Endodermal cell (in vitro differentiated cells): ENCODE data around the gene CCDC9B. TPM values are rescaled to one million over a fixed set of nuclear protein-coding genes. Genes with fewer than 3 reads are reported as not detected.

Experiments
- DNase-seq: peaks from one replicate; pipeline ENCODE4 v3.0.0-alpha.2; 2017
- H3K27ac ChIP-seq: 2 replicates; pipeline ENCODE4 v1.5.1; 2013; ENCODE audit warnings: mild to moderate bottlenecking, low read depth, low read length, moderate library complexity
- H3K27me3 ChIP-seq: 2 replicates; pipeline ENCODE4 v1.6.1; 2013; ENCODE audit warnings: mild to moderate bottlenecking, low read length, moderate library complexity; ENCODE audit not compliant: insufficient read depth, control insufficient read depth, poor library complexity, severe bottlenecking
- H3K36me3 ChIP-seq: 2 replicates; pipeline ENCODE4 v1.7.0; 2013; ENCODE audit warnings: mild to moderate bottlenecking, low read length, moderate library complexity; ENCODE audit not compliant: control insufficient read depth, insufficient read depth
- H3K4me1 ChIP-seq: one replicate; pipeline ENCODE4 v1.7.0; 2013; ENCODE audit warnings: low read length; ENCODE audit not compliant: control insufficient read depth, insufficient read depth
- H3K4me3 ChIP-seq: 2 replicates; pipeline ENCODE4 v1.5.1; 2013; ENCODE audit warnings: mild to moderate bottlenecking, low read length, moderate library complexity
- H3K9ac ChIP-seq: 2 replicates; pipeline ENCODE4 v1.6.1; 2013; ENCODE audit warnings: mild to moderate bottlenecking, low read length, moderate library complexity; ENCODE audit not compliant: poor library complexity, severe bottlenecking; ENCODE audit errors: extremely low read depth
- H3K9me3 ChIP-seq: 2 replicates; pipeline ENCODE4 v1.6.1; 2013; ENCODE audit warnings: mild to moderate bottlenecking, low read length, moderate library complexity; ENCODE audit not compliant: control insufficient read depth
- H3K27ac Mint-ChIP-seq: 2 replicates; pipeline ENCODE4 v1.8.0; 2020; ENCODE audit warnings: mixed read lengths
- H3K27me3 Mint-ChIP-seq: 2 replicates; pipeline ENCODE4 v1.8.0; 2021; ENCODE audit warnings: mild to moderate bottlenecking, mixed read lengths; ENCODE audit not compliant: insufficient read depth
- H3K36me3 Mint-ChIP-seq: 2 replicates; pipeline ENCODE4 v1.8.0; 2020; ENCODE audit warnings: low read depth, mixed read lengths
- H3K4me1 Mint-ChIP-seq: 2 replicates; pipeline ENCODE4 v1.8.0; 2020; ENCODE audit warnings: mixed read lengths
- H3K4me3 Mint-ChIP-seq: 2 replicates; pipeline ENCODE4 v1.8.0; 2020; ENCODE audit warnings: mild to moderate bottlenecking, moderate library complexity, mixed read lengths
- H3K9me3 Mint-ChIP-seq: 2 replicates; pipeline ENCODE4 v1.8.0; 2020; ENCODE audit warnings: mild to moderate bottlenecking, mixed read lengths
- WGBS, 2 experiments: methylation state at CpG; one replicate each; pipeline versions ENCODE4 v1.1.5 to v1.1.7; 2013; ENCODE audit warnings: missing lambda C conversion rate in 2 of 2, mixed read lengths in 1 of 2; ENCODE audit not compliant: insufficient coverage in 1 of 2, insufficient read length in 1 of 2; 5-methylcytosine and 5-hydroxymethylcytosine counted together
- total RNA-seq, 2 donors: library from RNA; stranded (reverse); fragmentation: NEBNext Ultra II Directional in 1 of 2; extraction: Animal tissue kit (Norgen Biotek cat#: 25700) in 1 of 2; gene quantifications; 2 replicates in 1 of 2; 3 replicates in 1 of 2; pipeline ENCODE4 v1.2.1, GENCODE V29; 2021
- TF ChIP-seq, protein P1 (sequence below): fragments of 200-600 bp; sonication (generic); conservative IDR thresholded peaks from 2 replicates; pipeline ENCODE4 v1.5.0; 2021; ENCODE audit warnings: antibody characterized with exemption, mild to moderate bottlenecking

CCDC9B gene
- total RNA-seq, 2 donors from 2014 or later: 0.15 to 0.42 TPM

DNA sequence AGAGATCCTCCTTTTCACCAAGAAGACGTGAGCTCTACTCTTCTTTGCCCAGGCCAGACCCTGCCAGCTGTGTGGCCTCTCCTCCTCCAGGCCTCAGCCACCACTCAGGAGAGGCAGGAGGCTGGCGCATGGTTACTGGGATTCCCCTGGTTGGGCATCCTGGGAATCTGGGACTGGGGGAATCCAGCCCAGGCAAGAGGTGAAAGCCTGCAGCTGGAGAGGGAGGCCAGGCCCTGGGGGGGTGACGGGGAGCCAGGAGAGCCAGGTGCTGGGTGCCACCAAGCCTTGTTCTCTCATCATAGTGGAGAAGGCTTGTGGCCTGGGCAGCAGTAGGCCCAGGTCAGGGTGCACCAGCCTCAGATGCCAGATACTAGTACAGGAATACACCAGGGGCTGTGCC, 6.2 kb downstream of the CCDC9B start:
- H3K36me3 ChIP-seq: no peaks in the 10 kb centered on the region
- no peaks in the 10 kb centered on the region for H3K9me3 Mint-ChIP-seq
- H3K4me1 Mint-ChIP-seq: peaks cover 13% of the 10 kb centered on the region
- H3K27ac Mint-ChIP-seq: no peak overlapping the region
- no peaks in the 10 kb centered on the region for H3K36me3 Mint-ChIP-seq
- WGBS, 2 experiments: 91% methylated on average over 3 of the region's 3 CpGs; no CpG with 5 or more reads in 1 of the 2 experiments
- H3K27me3 ChIP-seq: no peaks in the 10 kb centered on the region
- H3K9ac ChIP-seq: no peak overlapping the region
- TF ChIP-seq, protein P1, sequence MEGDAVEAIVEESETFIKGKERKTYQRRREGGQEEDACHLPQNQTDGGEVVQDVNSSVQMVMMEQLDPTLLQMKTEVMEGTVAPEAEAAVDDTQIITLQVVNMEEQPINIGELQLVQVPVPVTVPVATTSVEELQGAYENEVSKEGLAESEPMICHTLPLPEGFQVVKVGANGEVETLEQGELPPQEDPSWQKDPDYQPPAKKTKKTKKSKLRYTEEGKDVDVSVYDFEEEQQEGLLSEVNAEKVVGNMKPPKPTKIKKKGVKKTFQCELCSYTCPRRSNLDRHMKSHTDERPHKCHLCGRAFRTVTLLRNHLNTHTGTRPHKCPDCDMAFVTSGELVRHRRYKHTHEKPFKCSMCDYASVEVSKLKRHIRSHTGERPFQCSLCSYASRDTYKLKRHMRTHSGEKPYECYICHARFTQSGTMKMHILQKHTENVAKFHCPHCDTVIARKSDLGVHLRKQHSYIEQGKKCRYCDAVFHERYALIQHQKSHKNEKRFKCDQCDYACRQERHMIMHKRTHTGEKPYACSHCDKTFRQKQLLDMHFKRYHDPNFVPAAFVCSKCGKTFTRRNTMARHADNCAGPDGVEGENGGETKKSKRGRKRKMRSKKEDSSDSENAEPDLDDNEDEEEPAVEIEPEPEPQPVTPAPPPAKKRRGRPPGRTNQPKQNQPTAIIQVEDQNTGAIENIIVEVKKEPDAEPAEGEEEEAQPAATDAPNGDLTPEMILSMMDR: no peak
- no peaks in the 10 kb centered on the region for H3K4me1 ChIP-seq
- peaks cover 22% of the 10 kb centered on the region for H3K27me3 Mint-ChIP-seq
- no peak overlapping the region for H3K27ac ChIP-seq
- no peaks in the 10 kb centered on the region for H3K9me3 ChIP-seq
- no peak for DNase-seq
- no peak overlapping the region for H3K4me3 Mint-ChIP-seq
- H3K4me3 ChIP-seq: no peak overlapping the region

DNA sequence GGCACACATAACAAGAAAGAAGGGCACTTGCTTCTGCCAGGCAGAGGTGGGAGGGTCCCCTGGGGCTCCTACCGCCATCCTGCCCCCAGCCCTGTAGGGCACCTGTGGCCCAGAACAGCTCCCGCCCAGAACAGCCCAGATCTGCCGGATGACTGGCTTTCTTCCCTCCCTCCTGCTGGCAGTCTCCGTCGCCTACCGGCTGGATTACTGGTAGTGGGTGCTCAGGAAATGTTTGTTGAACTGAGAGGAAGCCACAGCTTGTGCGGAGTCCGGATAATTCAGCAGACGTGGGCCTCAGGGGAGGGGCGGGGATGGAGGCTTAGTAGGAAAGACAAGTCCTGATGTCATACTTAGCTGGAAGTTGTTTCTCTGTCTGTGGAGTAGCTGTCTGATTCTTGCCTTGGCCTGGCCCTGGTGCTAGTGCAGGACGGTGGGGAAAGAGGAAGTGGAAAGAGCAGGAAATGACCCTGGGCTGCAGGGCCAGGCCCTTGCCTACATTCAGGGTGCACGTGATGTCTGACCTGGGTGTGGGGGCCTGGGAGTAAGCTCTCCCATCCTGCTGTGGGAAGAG, 6.7 kb downstream of the CCDC9B start:
- Mint-ChIP-seq H3K36me3 (no peaks in the 10 kb centered on the region), H3K27ac (no peak overlapping the region), H3K4me3 (no peak overlapping the region), H3K4me1 (peaks cover 13% of the 10 kb centered on the region), H3K9me3 (no peaks in the 10 kb centered on the region), H3K27me3 (peaks cover 22% of the 10 kb centered on the region)
- Histone ChIP-seq H3K9me3 (no peaks in the 10 kb centered on the region), H3K4me3 (no peak overlapping the region), H3K27me3 (no peaks in the 10 kb centered on the region), H3K27ac (no peak overlapping the region), H3K36me3 (no peaks in the 10 kb centered on the region), H3K4me1 (no peaks in the 10 kb centered on the region), H3K9ac (no peak overlapping the region)
- WGBS, 2 experiments: 79 to 85% methylated on average over 3 to 12 of the region's 12 CpGs
- TF ChIP-seq, protein P1: no peak
- no peak for DNase-seq

DNA sequence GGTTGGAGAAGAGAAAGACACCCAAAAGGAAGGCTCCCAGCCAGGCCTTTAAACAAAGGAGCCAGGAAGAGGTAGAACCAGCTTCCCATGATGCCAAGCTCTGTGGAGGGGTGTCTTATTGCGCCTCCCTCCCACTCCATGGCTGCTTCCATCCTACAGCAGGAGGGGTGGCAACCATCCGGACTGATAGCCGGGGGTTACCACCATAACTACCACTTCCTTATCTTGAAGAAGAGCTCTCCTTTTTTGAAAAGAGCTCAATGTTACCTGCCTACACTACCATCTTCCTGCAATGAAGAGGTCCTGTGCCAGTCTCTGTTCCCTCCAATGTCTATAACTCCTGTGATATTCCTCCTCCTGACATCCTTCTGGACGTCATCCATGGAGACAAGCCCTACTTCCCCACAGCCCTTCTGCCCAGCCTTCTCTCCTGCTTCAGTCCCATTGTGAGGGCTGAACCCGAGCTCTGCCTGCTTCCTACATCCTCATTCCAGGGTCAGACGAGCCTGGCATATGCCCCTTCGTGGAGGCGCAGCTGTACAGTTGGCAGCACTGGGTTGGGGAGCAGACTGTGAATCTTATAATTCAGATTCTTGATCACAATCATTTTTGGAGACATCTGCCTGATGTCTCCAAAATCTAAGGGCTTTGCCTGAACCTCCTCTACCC, 8.5 kb downstream of the CCDC9B start:
- 80 to 86% methylated on average over 7 to 8 of the region's 8 CpGs for WGBS, 2 experiments
- no peak for DNase-seq
- no peak overlapping the region for H3K27ac ChIP-seq
- H3K4me3 Mint-ChIP-seq: no peak overlapping the region
- H3K4me1 Mint-ChIP-seq: peaks cover 13% of the 10 kb centered on the region
- no peaks in the 10 kb centered on the region for H3K36me3 Mint-ChIP-seq
- H3K27me3 Mint-ChIP-seq: peaks cover 29% of the 10 kb centered on the region
- no peak overlapping the region for H3K27ac Mint-ChIP-seq
- TF ChIP-seq, protein P1: no peak
- no peak overlapping the region for H3K9ac ChIP-seq
- peaks cover 9% of the 10 kb centered on the region for H3K27me3 ChIP-seq
- H3K9me3 ChIP-seq: no peaks in the 10 kb centered on the region
- H3K4me3 ChIP-seq: no peak overlapping the region
- no peaks in the 10 kb centered on the region for H3K36me3 ChIP-seq
- no peaks in the 10 kb centered on the region for H3K4me1 ChIP-seq
- no peaks in the 10 kb centered on the region for H3K9me3 Mint-ChIP-seq
